SK-N-MC (cell line): ENCODE measurements around the gene RTN4RL2.

ENCODE experiments used
- EZH2 ChIP-seq: fragments of 200-600 bp; sonication (generic); IDR thresholded peaks from one replicate; pipeline ENCODE4 v1.6.1; 2017; ENCODE audit warnings: antibody characterized with exemption
- POLR2AphosphoS5 ChIP-seq: IDR thresholded peaks from 2 replicates; pipeline ENCODE4 v1.6.1; 2012; ENCODE audit warnings: mild to moderate bottlenecking, low read depth, low read length, borderline replicate concordance

DNA sequence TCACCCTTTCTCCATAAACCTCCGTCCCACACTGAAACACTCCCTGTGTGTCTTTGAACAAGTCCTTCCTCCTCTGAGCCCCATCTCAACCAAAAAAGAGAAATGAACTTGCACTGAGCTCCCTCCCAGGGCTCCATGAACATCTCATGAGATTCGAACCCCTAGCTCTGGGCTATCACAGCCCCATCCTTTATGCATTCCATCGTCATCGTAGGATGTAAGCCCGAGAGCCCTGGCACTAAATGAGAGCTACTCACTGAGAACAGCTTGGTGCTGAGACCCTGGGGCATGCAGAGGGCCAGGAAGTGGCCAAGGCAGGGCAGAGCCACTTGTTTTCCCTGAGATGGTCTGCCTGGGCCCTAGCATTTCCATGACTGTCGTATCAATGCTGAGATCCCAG is 20.5 kb upstream of the RTN4RL2 start:
- TF ChIP-seq EZH2 (no peak), POLR2AphosphoS5 (no peak)
